ENCODE results near the gene WDTC1. TPM values are rescaled to one million over a fixed set of nuclear protein-coding genes. Genes with fewer than 3 reads are reported as not detected.

Gene WDTC1
- total RNA-seq, 1 experiment from 2014 or later = 26.6 TPM

- ATAC-seq (no peak), DNase-seq (ENCODE audit: low read depth, low spot score) (no peak)
- Histone ChIP-seq H3K9me3 (ENCODE audit: control insufficient read depth in 1 of 2, insufficient read depth in 1 of 2, low read depth in 1 of 2, low read length in 2 of 2) (no peaks in the 10 kb centered on the region), H3K36me3 (ENCODE audit: control insufficient read depth in 1 of 2, insufficient read depth in 2 of 2, low read length in 2 of 2) (no peaks in the 10 kb centered on the region), H3K9me2 (ENCODE audit: insufficient read depth) (no peaks in the 10 kb centered on the region), H2AFZ (ENCODE audit: low read depth, low read length, poor library complexity, severe bottlenecking) (no peak overlapping the region), H3K4me2 (ENCODE audit: low read length) (no peak overlapping the region), H3K4me3 (replicated peaks in 1 of 2; ENCODE audit: low read depth in 1 of 2, low read length in 2 of 2) (no peak overlapping the region), H4K20me1 (ENCODE audit: insufficient read depth) (no peaks in the 10 kb centered on the region), H3K27ac (ENCODE audit: low read depth, low read length) (no peak overlapping the region), H3K4me1 (ENCODE audit: control insufficient read depth in 1 of 2, insufficient read depth in 2 of 2, low read length in 2 of 2) (no peaks in the 10 kb centered on the region), H3K9ac (ENCODE audit: low read length) (no peak overlapping the region), H3K79me2 (ENCODE audit: insufficient read depth, low read length) (no peaks in the 10 kb centered on the region), H3K27me3 (ENCODE audit: insufficient read depth, low read length) (no peaks in the 10 kb centered on the region)
- BruUV-seq (replicated peaks) = no TSS peak
- CTCF ChIA-PET = no interaction called here
- intact Hi-C loops (cut with micrococcal nuclease) = no loop called here
- POLR2A ChIA-PET = no interaction called here
- RAD21 ChIA-PET (ENCODE audit: low non-redundant PET in 1 of 2, low total read pairs in 2 of 2, uncharacterized antibody in 2 of 2, unreplicated experiment in 2 of 2) = no interaction called here
- TF ChIP-seq ZBTB33 (IDR thresholded peaks at IDR 0.05; ENCODE audit: extremely low read depth, insufficient replicate concordance, low read length) = no peak
- no peak for TF ChIP-seq CEBPB (IDR thresholded peaks at IDR 0.05; ENCODE audit: low read depth)
- TF ChIP-seq RAD21 (IDR thresholded peaks at IDR 0.05; ENCODE audit: low read depth) = no peak
- TF ChIP-seq EZH2phosphoT487 (IDR thresholded peaks at IDR 0.05; ENCODE audit: borderline replicate concordance) = no peak
- no peak for TF ChIP-seq TCF7L2 (IDR thresholded peaks at IDR 0.05; ENCODE audit: borderline replicate concordance, extremely low read depth, insufficient read depth, insufficient read length)
- no peak for TF ChIP-seq MAX (IDR thresholded peaks at IDR 0.05)
- TF ChIP-seq POLR2A (IDR thresholded peaks at IDR 0.05; ENCODE audit: borderline replicate concordance, extremely low read depth, insufficient read depth, insufficient read length) = no peak
- TF ChIP-seq ZFX (IDR thresholded peaks at IDR 0.05) = no peak
- no peak for TF ChIP-seq EGR1 (IDR thresholded peaks at IDR 0.05; ENCODE audit: low read depth)
- no peak for TF ChIP-seq POLR2AphosphoS5 (IDR thresholded peaks at IDR 0.05; ENCODE audit: low read depth, low read length)
- TF ChIP-seq FOSL1 (IDR thresholded peaks at IDR 0.05; ENCODE audit: low read depth) = no peak
- TF ChIP-seq JUND (IDR thresholded peaks at IDR 0.05) = no peak
These were observed 41.3 kb downstream of the WDTC1 start for GRCh38 chr1:27275696-27276095.

Measured in HCT116 (cell line).